Hepatocyte (in vitro differentiated cells): ENCODE results near the gene RABL3.
"Not testable (repeated sequence)": the region's sequence is repeated elsewhere in the genome, so short reads cannot be mapped to it uniquely, and the experiment has no call there.

ENCODE experiments used
- CTCF ChIP-seq: fragments of 200-600 bp; sonication (generic); IDR thresholded peaks from 2 replicates; pipeline ENCODE4 v1.5.1; 2016; ENCODE audit warnings: antibody characterized with exemption, mild to moderate bottlenecking; ENCODE audit not compliant: poor library complexity
- EZH2 ChIP-seq: fragments of 200-600 bp; sonication (generic); IDR thresholded peaks from 2 replicates; pipeline ENCODE4 v1.6.1; 2016; ENCODE audit warnings: antibody characterized with exemption, mild to moderate bottlenecking, borderline replicate concordance
- EZH2phosphoT487 ChIP-seq: fragments of 200-600 bp; sonication (generic); IDR thresholded peaks from one replicate; pipeline ENCODE4 v1.6.1; 2018; ENCODE audit warnings: antibody characterized with exemption, mild to moderate bottlenecking, low read depth, moderate library complexity; ENCODE audit not compliant: unreplicated experiment, severe bottlenecking

- not testable (repeated sequence) for TF ChIP-seq CTCF, EZH2phosphoT487, EZH2
Measured at GRCh38 chr3:120719167-120719834, 23.0 kb downstream of the RABL3 start.
